Calu3 (cell line): Measurements from ENCODE around the gene METTL15. TPM values are rescaled to one million over a fixed set of nuclear protein-coding genes. Genes with fewer than 3 reads are reported as not detected.

Experiments
- BruUV-seq: library from RNA; stranded (reverse); fragments of 400-500 nt; replicated peaks from 2 replicates; lab custom pipeline; 2021; lab: Mats Ljungman, UMichigan
- CTCF ChIA-PET: fragments of 300-600 bp; sonication (Branson Sonifier 250); formaldehyde crosslinking; loops from one replicate; lab custom pipeline; 2022; ENCODE audit warnings: antibody characterized with exemption; lab: Charles Lee
- DNase-seq: peaks from one replicate; pipeline ENCODE4 v3.0.0; 2022
- H3K27ac Mint-ChIP-seq: one replicate; pipeline ENCODE4 v1.8.0; 2022; ENCODE audit warnings: mixed read lengths; ENCODE audit not compliant: unreplicated experiment
- H3K27me3 Mint-ChIP-seq: one replicate; pipeline ENCODE4 v1.8.0; 2022; ENCODE audit warnings: mixed read lengths; ENCODE audit not compliant: unreplicated experiment
- H3K36me3 Mint-ChIP-seq: one replicate; pipeline ENCODE4 v1.8.0; 2022; ENCODE audit warnings: mild to moderate bottlenecking, moderate library complexity, mixed read lengths; ENCODE audit not compliant: insufficient read depth, unreplicated experiment
- H3K4me1 Mint-ChIP-seq: one replicate; pipeline ENCODE4 v1.8.0; 2022; ENCODE audit warnings: mild to moderate bottlenecking, low read depth, mixed read lengths; ENCODE audit not compliant: unreplicated experiment
- H3K4me3 Mint-ChIP-seq: one replicate; pipeline ENCODE4 v1.8.0; 2022; ENCODE audit warnings: mild to moderate bottlenecking, low read depth, moderate library complexity, mixed read lengths; ENCODE audit not compliant: unreplicated experiment
- H3K9me3 Mint-ChIP-seq: one replicate; pipeline ENCODE4 v1.8.0; 2022; ENCODE audit warnings: low read depth, mixed read lengths; ENCODE audit not compliant: unreplicated experiment
- intact Hi-C: fragments of 100-400 bp; cut with micrococcal nuclease; formaldehyde crosslinking; loops from one replicate; pipeline ENCODE4 v1.10.0; 2022; ENCODE audit not compliant: unreplicated experiment
- total RNA-seq: library from RNA; stranded (reverse); gene quantifications from 2 replicates; pipeline ENCODE4 v1.2.3, GENCODE V29; 2022
- TF ChIP-seq, protein P1 (sequence below): fragments of 200-600 bp; IDR thresholded peaks from one replicate; pipeline ENCODE4 v1.8.0; 2022; ENCODE audit warnings: antibody characterized with exemption; ENCODE audit not compliant: unreplicated experiment

Gene METTL15
- total RNA-seq, 1 experiment from 2014 or later, result 19.0 TPM

DNA sequence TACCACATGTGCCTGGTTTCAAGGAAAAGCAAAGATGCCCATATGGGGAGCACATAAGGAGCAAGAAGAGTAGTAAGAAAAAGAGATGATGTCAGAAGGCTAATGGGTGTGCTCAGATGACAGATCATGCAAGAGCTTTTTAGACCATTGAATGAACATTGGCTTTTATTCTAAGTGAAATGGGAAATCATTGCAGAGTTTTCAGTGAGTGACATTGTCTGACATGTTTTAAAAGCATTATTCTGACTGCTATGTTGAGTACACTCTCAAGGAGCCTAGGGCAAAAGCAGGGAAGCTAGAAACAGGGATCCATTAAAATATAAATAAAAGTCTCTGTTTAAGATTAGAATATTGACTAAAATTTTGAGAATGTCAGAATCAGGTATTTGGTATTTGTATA is 133.6 kb downstream of the METTL15 start:
- no peak for DNase-seq
- Mint-ChIP-seq H3K27me3 (no peaks in the 10 kb centered on the region), H3K4me1 (no peaks in the 10 kb centered on the region), H3K36me3 (no peaks in the 10 kb centered on the region), H3K27ac (no peak overlapping the region), H3K4me3 (no peak overlapping the region), H3K9me3 (peaks cover 2% of the 10 kb centered on the region)
- BruUV-seq, result no TSS peak
- CTCF ChIA-PET, result no interaction called here
- intact Hi-C loops, result no loop called here
- TF ChIP-seq, protein P1, sequence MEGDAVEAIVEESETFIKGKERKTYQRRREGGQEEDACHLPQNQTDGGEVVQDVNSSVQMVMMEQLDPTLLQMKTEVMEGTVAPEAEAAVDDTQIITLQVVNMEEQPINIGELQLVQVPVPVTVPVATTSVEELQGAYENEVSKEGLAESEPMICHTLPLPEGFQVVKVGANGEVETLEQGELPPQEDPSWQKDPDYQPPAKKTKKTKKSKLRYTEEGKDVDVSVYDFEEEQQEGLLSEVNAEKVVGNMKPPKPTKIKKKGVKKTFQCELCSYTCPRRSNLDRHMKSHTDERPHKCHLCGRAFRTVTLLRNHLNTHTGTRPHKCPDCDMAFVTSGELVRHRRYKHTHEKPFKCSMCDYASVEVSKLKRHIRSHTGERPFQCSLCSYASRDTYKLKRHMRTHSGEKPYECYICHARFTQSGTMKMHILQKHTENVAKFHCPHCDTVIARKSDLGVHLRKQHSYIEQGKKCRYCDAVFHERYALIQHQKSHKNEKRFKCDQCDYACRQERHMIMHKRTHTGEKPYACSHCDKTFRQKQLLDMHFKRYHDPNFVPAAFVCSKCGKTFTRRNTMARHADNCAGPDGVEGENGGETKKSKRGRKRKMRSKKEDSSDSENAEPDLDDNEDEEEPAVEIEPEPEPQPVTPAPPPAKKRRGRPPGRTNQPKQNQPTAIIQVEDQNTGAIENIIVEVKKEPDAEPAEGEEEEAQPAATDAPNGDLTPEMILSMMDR, result no peak

DNA sequence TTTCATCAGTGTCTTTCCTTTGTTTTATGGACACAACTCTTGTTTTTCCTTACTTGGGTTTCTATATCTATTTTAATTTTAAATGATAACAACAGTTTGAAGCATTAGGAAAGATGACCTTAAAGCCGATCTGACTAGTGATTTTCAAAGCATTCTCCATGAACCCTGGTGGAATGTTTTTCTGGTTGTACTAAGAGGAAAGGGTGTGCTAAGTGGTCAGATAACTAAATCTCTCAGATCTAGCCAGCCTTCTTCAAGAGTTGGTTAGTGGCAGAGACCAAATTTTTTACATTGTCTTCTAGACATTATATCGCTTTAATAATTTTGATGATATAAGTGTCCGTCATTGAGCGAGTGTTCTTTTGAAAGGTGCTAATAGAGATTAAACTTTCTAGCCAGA is 134.4 kb downstream of the METTL15 start:
- CTCF ChIA-PET, result no interaction called here
- H3K4me3 Mint-ChIP-seq, result no peak overlapping the region
- no peak for DNase-seq
- no peaks in the 10 kb centered on the region for H3K9me3 Mint-ChIP-seq
- no peaks in the 10 kb centered on the region for H3K27me3 Mint-ChIP-seq
- no peaks in the 10 kb centered on the region for H3K4me1 Mint-ChIP-seq
- no peaks in the 10 kb centered on the region for H3K36me3 Mint-ChIP-seq
- TF ChIP-seq, protein P1, result no peak
- intact Hi-C loops, result no loop called here
- no peak overlapping the region for H3K27ac Mint-ChIP-seq
- no TSS peak for BruUV-seq

DNA sequence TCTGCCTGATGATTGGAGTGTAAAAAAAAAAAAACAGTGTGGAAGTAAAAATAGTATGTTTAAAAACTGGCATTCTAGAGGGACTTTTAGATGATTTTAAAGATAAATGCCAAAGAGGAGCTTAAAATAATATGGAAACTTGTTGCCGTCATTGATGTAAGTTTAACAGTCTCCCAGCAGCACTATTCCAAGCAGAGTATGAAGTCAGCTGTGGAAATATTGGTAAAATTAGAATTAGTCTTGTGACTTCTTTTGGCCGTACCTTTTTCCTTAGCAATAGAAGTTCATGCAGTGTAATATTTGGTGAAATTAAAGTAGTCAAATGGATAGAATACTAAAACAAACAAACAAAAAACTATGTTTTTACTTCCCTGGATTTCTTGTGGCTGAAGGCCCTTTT is 134.9 kb downstream of the METTL15 start:
- CTCF ChIA-PET, result no interaction called here
- no peaks in the 10 kb centered on the region for H3K27me3 Mint-ChIP-seq
- intact Hi-C loops, result no loop called here
- H3K9me3 Mint-ChIP-seq, result no peaks in the 10 kb centered on the region
- H3K4me3 Mint-ChIP-seq, result no peak overlapping the region
- no peaks in the 10 kb centered on the region for H3K36me3 Mint-ChIP-seq
- TF ChIP-seq, protein P1, result no peak
- no peaks in the 10 kb centered on the region for H3K4me1 Mint-ChIP-seq
- no peak for DNase-seq
- H3K27ac Mint-ChIP-seq, result no peak overlapping the region
- no TSS peak for BruUV-seq

DNA sequence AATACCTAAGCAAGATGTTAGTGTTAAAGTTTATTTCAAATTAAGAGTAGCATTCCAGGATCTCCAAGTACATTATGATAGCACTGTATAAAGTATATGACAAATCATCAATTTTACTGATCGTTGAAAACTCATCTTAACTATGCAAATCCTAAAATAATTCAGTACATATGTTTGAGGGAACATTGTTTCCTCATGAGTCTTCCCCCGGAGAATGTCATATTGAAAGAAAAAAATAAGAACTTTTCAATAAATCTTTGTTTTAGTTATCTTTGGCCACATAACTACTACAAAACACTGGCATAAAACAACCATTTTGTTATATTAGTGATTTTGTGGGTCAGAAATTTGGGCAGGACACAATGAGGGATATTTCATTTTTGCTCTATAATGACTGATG is 135.4 kb downstream of the METTL15 start:
- TF ChIP-seq, protein P1, result no peak
- no peaks in the 10 kb centered on the region for H3K27me3 Mint-ChIP-seq
- no peak for DNase-seq
- intact Hi-C loops, result no loop called here
- H3K27ac Mint-ChIP-seq, result no peak overlapping the region
- no peaks in the 10 kb centered on the region for H3K4me1 Mint-ChIP-seq
- no peak overlapping the region for H3K4me3 Mint-ChIP-seq
- CTCF ChIA-PET, result no interaction called here
- BruUV-seq, result no TSS peak
- H3K9me3 Mint-ChIP-seq, result no peaks in the 10 kb centered on the region
- H3K36me3 Mint-ChIP-seq, result no peaks in the 10 kb centered on the region

DNA sequence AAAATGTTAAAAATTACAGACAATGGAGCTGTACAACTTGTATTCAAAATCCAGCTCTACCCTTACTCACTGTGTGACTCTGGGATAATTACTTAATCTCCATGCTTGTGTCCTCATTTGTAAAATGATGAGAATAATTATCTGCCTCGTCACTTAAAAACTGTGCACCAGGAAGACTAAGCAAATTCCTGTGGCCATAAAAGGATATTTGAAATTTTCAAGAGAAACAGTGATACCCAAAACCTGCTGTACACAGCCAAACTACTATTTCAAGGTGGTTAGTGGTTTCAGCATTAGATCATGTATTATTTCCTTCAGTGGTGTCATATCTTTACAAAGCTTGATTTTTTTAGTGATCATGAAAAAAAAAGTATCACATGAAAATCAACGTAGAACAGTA is 136.9 kb downstream of the METTL15 start:
- no peak overlapping the region for H3K27ac Mint-ChIP-seq
- BruUV-seq, result no TSS peak
- no peaks in the 10 kb centered on the region for H3K9me3 Mint-ChIP-seq
- H3K4me1 Mint-ChIP-seq, result no peaks in the 10 kb centered on the region
- CTCF ChIA-PET, result no interaction called here
- DNase-seq, result no peak
- no peaks in the 10 kb centered on the region for H3K27me3 Mint-ChIP-seq
- TF ChIP-seq, protein P1, result no peak
- intact Hi-C loops, result no loop called here
- no peaks in the 10 kb centered on the region for H3K36me3 Mint-ChIP-seq
- H3K4me3 Mint-ChIP-seq, result no peak overlapping the region
